Measurements from ENCODE around the gene DEDD.

DNA sequence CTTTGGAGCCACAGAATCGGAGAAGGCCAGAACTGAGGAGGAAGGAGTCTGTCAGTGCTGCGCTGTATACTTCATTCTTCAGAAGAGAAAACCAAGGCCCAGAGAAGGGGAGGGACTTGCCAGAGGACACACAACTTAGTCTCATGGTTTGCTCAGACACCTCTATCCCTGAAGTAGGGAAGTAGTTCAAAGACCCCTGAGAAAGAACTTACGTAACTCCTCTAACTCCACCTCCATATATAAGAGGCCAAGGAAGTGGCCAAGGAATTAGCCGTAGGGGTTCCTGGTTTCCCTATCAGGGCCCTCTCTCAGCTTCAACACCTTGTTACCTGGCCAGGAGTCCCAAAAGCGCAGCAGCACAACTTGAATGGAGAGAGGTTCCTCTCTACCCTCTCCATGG, 42.5 kb downstream of the DEDD start:
- TF ChIP-seq, protein P1, sequence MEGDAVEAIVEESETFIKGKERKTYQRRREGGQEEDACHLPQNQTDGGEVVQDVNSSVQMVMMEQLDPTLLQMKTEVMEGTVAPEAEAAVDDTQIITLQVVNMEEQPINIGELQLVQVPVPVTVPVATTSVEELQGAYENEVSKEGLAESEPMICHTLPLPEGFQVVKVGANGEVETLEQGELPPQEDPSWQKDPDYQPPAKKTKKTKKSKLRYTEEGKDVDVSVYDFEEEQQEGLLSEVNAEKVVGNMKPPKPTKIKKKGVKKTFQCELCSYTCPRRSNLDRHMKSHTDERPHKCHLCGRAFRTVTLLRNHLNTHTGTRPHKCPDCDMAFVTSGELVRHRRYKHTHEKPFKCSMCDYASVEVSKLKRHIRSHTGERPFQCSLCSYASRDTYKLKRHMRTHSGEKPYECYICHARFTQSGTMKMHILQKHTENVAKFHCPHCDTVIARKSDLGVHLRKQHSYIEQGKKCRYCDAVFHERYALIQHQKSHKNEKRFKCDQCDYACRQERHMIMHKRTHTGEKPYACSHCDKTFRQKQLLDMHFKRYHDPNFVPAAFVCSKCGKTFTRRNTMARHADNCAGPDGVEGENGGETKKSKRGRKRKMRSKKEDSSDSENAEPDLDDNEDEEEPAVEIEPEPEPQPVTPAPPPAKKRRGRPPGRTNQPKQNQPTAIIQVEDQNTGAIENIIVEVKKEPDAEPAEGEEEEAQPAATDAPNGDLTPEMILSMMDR (conservative IDR thresholded peaks at IDR 0.05), result no peak
- TF ChIP-seq EZH2 (IDR thresholded peaks at IDR 0.05; ENCODE audit: low read depth), result no peak

Data from PC-9 (cell line).